H7 (cell line): ENCODE results near the gene KNDC1. TPM values are rescaled to one million over a fixed set of nuclear protein-coding genes. Genes with fewer than 3 reads are reported as not detected.

Experiments
- DNase-seq: peaks from one replicate; pipeline ENCODE4 v3.0.0; 2012
- H3K27me3 ChIP-seq: 2 replicates; pipeline ENCODE4 v1.6.0; 2011; ENCODE audit warnings: mild to moderate bottlenecking, low read length; ENCODE audit not compliant: control insufficient read depth, insufficient read depth
- H3K36me3 ChIP-seq: replicated peaks from 2 replicates; pipeline ENCODE4 v1.5.1; 2011; ENCODE audit warnings: low read length; ENCODE audit not compliant: control insufficient read depth, insufficient read depth
- H3K4me3 ChIP-seq: 2 replicates; pipeline ENCODE4 v1.5.1; 2011; ENCODE audit warnings: low read depth, mild to moderate bottlenecking, control low read depth, low read length, moderate library complexity; ENCODE audit not compliant: insufficient read depth
- total RNA-seq: library from RNA; depleted of rRNA; stranded (reverse); fragments of >200 nt; shearing (Covaris generic); gene quantifications from 2 replicates; pipeline ENCODE4 v1.2.3, GENCODE V29; 2014

The KNDC1 gene
- total RNA-seq, 1 experiment from 2014 or later = 13.7 TPM

DNA sequence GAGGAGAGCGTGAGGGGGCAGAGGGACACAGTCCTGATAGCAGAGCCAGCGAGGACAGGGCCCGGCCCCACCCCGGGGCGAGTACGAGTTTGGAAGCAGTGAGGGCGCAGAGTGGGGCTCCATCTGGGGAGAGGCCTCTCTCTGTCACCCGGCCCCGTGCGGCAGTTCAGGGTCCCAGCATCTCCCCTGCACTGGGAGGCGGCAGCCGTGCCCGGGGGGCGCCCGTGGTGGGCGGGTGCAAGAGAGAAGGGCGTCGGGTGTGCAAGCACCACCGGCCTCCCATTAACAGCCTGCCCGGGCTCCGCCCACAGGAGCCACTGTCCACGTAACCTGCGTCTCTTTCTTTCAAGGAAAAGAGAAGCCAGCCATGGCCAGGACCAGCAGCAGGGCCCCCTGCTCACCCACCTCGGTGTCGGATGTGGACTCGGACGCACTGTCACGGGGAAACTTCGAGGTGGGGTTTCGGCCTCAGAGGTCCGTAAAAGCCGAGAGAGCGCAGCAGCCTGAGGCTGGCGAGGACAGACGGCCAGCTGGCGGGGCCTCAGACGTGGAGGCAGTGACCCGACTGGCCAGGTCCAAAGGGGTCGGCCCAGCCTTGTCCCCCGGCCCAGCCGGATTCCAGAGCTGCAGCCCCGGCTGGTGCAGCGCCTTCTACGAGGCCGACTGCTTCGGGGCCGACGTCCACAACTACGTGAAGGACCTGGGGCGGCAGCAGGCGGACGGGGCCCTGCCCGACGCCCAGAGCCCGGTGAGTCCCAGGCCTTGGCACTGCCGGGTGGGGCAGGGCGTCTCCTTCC is 41.3 kb downstream of the KNDC1 start:
- no peak for DNase-seq
- H3K27me3 ChIP-seq = no peaks in the 10 kb centered on the region
- H3K4me3 ChIP-seq = no peak overlapping the region
- H3K36me3 ChIP-seq = no peaks in the 10 kb centered on the region

DNA sequence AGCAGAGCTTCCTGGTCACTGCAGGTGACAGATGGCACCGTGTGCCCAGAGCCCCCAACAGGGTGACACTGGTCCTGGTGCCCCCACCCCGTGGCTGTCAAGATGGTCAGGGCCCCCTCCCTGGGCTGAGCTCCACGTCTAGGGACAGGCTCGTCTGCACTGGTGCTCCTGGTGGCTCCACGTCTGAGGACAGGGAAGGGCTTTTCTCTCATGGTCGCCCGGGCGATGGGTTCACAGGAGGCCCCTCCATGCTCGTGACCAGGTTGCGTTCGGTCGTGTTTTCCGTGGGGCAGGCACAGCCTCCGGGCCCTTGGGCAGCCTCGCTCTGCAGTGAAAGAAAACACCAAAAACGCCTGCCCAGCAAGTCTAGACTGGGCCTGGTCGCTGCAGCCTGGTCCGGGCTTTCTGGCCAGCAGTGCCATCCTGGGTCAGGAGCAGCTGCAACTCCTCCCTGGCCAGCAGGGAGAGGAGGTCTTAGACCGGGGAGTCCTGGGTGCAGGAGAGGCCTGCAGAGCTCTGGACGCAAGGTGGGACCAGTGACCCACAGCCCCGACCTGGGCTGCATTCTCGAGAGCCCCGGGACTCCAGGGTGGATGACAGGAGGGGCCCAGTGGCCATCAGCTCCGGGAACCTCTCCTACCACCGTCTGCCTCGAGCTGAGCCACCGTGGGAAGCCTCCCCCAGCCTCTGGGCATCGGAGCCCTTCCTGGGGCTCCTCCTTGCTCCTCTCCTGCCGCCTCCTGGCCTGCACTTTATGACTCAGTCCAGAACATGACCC is 42.1 kb downstream of the KNDC1 start:
- DNase-seq = no peak
- H3K4me3 ChIP-seq = no peak overlapping the region
- no peaks in the 10 kb centered on the region for H3K36me3 ChIP-seq
- no peaks in the 10 kb centered on the region for H3K27me3 ChIP-seq

DNA sequence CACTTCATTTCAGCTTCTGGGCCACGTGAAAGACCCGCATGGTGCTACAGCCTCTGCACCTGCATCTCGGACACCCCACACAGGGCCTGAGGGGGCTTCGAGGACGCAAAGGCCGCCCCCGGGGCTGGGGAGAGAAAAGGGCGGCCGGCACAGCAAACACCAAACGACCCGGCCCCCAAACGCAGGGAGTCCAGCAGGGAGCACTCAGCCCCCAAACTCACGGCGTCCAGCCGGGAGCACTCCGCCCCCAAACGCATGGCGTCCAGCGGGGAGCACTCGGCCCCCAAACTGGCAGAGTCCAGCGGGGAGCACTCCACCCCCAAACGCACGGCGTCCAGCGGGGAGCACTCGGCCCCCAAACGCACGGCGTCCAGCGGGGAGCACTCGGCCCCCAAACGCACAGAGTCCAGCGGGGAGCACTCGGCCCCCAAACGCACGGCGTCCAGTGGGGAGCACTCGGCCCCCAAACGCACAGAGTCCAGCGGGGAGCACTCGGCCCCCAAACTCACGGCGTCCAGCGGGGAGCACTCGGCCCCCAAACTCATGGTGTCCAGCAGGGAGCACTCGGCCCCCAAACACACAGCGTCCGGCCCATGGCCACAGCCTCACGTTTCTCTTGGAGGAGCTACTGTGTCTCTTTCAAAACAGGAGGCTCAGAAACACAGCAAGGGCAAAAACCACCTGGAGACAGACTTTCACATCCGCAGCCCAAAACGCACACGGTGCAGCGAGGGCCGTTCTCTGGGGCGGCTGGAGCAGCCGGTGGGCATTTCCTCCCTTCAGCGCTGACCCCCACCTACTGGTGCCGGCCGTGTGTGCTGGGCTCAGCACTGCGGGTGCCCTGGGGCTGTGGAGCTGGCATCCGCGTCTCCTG is 43.0 kb downstream of the KNDC1 start:
- no peak for DNase-seq
- H3K36me3 ChIP-seq = no peaks in the 10 kb centered on the region
- H3K27me3 ChIP-seq = no peaks in the 10 kb centered on the region
- no peak overlapping the region for H3K4me3 ChIP-seq

DNA sequence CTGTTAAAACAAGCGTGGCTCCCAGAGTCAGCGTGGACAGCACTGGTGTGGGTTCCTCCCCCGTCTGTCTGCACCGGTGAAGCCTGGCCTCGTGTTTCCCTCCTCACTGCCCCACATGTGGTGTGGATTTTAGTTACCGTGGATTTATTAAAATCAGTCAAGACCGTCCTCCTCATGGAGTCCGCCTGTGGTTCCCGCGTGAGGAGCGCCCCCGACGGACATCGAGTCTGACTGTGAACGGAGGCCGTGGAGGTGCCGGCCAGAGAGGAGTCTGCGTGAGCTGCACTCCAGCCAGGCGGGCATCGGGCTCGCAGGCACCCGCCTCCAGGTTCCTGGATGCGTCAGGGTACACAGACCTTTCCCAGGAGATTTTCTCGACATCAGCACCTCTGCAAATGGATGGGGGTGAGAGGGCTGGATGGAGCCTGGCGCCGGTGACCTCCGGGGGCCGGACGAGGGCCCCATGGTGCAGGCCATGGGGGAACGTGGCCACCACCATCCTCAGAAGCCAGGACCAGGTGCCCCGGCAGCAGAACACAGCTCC is 43.7 kb downstream of the KNDC1 start:
- H3K27me3 ChIP-seq = no peaks in the 10 kb centered on the region
- no peak for DNase-seq
- no peaks in the 10 kb centered on the region for H3K36me3 ChIP-seq
- no peak overlapping the region for H3K4me3 ChIP-seq

DNA sequence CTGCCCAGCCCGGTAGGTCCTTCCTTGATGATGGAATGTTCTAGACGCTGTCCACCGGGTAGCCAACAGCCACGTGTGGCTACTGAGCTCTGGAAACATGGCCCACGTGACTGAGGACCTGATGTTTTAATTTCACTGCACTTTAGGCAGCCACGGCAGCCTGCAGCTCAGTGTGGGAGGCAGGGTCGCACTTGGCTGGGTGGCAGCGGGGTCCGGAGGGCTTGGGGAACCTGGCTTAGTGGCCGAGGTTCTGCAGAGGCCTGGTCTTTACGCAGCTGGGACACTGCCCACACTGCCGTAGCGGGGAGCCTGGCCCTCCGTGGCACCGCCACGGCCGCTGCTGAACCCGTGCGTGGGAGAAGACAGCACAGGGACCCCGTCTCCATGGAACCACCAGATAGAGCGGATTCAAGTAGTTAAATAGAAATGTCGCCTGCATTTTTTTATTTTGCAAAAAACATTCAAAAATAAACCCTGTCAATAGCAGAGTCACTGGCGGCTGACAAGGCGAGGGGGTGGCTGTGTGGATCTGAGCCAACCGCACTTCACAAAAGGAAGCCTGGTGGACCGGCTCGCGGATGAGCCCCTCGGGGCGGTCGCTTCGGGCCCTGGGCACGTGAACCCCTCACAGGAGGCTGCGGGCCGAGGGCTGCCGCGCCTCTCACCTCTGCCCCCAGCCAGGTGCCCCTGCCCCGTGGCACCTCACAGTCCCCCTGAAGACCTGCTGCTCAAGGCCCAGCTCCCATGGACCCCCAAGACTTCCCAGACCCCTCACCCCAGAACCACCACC is 44.4 kb downstream of the KNDC1 start:
- H3K4me3 ChIP-seq = no peak overlapping the region
- H3K27me3 ChIP-seq = no peaks in the 10 kb centered on the region
- no peak for DNase-seq
- no peaks in the 10 kb centered on the region for H3K36me3 ChIP-seq

DNA sequence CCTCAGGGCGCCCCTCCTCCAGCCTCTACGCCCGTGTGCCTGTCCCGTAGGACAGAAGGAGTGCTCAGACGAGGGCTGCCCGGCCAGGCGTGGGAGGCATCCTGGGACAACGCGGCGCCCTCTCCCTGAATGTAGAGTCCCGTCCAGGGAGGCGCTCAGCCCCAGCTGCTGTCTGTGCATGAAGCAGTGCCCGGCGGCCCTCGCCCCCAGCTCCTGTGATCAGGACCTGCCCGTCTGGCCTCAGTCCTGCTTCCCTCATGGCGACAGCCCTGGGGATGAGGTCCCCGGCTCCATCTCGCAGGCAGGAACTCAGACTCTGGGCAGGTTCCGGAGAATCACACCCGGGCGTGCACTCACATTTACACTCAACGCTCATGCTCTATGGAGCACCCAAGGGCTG is 45.1 kb downstream of the KNDC1 start:
- no peak overlapping the region for H3K4me3 ChIP-seq
- H3K27me3 ChIP-seq = no peaks in the 10 kb centered on the region
- no peaks in the 10 kb centered on the region for H3K36me3 ChIP-seq
- no peak for DNase-seq

DNA sequence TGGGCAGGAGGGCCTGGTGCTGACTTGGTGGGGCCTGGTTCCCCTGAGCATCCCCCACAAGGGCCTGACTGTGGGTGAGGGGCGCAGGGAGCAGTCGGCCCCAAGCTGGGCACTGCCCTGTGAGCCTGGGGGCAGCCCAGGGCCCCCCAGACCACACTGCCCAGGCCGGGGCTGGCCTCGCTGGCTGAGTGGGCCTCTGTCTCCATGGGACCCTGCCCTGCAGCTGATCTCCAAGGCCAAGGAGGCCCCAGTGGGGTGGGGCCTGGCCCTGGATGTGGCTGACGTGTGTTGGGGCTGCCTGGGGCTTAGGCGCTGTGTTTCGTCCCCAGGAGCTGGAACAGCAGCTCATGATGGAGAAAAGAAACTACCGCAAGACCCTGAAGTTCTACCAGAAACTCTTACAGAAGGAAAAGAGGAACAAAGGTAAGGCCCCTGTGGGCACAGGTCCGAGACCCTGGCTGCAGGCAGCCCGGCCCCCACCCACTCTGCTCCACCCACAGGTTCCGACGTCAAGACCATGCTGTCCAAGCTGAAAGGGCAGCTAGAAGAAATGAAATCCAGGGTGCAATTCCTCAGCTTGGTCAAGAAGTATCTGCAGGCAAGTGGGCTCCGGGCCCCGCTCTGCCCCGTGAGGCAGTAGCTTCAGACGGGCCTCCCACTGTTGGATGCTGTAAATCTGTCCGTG is 46.5 kb downstream of the KNDC1 start:
- Histone ChIP-seq H3K4me3 (no peak overlapping the region), H3K27me3 (no peaks in the 10 kb centered on the region), H3K36me3 (no peaks in the 10 kb centered on the region)
- DNase-seq = no peak

DNA sequence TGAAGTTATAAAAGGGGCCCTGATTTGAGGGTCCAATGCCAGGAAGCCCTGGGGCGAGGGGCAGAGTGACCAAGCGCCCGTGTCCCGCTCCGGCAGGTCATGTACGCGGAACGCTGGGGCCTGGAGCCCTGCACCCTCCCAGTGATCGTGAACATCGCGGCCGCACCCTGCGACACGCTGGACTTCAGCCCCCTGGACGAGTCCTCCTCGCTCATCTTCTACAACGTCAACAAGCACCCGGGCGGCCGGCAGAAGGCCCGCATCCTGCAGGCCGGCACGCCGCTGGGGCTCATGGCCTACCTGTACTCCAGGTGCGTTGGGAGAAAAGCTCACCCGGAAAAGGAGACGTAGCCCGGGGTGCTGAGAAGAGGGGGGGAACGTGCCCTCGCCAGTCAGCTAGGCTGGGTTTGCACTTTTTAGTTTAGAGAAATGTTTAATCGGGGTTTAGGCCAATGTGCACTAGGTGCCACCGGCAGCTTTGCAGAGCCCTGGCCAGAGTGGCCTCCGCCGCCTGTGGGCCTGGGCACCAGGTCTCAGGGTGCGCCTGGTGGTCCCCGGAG is 47.1 kb downstream of the KNDC1 start:
- DNase-seq = no peak
- no peak overlapping the region for H3K4me3 ChIP-seq
- H3K36me3 ChIP-seq = no peaks in the 10 kb centered on the region
- H3K27me3 ChIP-seq = no peaks in the 10 kb centered on the region

DNA sequence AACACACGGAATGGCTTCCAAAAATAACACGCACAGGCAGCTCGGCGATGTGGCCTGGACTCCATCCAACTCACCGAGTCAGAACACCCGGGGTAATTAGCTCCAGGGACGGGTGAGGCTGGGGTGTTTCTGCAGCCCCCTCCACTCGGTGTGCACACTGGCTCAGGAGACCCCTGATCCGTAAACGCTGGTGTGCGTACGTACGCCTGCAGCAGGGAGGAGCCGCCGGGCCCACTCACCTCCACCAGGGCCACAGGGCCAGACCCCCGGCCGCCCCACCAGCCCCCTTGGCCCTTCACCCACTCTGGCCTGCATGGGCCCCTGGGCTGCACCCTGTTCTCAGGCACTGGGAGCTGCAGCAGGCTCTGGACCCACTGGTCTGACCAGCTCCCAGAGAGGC is 47.6 kb downstream of the KNDC1 start:
- no peak for DNase-seq
- H3K4me3 ChIP-seq = no peak overlapping the region
- H3K27me3 ChIP-seq = no peaks in the 10 kb centered on the region
- no peaks in the 10 kb centered on the region for H3K36me3 ChIP-seq

DNA sequence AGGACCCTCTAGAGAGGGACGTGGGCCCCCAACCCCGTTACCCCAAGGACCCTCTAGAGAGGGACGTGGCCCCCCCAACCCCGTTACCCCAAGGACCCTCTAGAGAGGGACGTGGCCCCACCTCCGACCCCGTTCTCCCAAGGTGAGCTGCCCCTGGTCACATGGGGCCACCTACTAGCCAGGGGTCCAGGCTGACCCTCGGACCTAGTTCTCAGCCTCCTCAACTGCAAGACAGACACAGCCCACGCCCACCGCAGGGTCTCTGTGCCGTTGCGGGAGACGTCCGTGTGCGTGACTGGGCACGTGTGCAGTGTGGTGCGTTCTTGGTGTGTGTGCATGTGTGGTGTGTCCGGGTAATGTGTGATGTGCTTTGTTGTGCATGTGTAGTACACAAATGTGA is 48.4 kb downstream of the KNDC1 start:
- no peak for DNase-seq
- H3K27me3 ChIP-seq = no peaks in the 10 kb centered on the region
- H3K4me3 ChIP-seq = no peak overlapping the region
- no peaks in the 10 kb centered on the region for H3K36me3 ChIP-seq

DNA sequence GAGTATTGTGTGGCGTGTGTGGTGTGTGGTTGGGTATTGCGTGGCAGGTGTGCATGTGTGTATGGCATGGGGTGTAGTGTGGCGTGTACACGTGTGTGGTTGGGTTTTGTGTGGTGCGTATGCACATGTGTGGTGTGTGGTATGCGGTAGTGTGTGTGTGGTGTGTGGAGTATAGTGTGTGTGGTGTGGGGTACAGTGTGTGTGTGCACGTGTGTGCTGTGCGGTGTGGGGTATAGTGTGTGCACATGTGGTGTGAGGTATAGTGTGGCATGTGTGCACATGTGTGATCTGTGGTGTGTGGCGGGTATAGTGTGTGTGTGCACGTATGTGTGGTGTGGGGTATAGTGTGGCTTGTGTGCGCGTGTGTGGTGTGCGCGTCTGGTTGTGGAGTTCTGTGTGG is 49.1 kb downstream of the KNDC1 start:
- no peak for DNase-seq
- H3K4me3 ChIP-seq = no peak overlapping the region
- no peaks in the 10 kb centered on the region for H3K36me3 ChIP-seq
- no peaks in the 10 kb centered on the region for H3K27me3 ChIP-seq

DNA sequence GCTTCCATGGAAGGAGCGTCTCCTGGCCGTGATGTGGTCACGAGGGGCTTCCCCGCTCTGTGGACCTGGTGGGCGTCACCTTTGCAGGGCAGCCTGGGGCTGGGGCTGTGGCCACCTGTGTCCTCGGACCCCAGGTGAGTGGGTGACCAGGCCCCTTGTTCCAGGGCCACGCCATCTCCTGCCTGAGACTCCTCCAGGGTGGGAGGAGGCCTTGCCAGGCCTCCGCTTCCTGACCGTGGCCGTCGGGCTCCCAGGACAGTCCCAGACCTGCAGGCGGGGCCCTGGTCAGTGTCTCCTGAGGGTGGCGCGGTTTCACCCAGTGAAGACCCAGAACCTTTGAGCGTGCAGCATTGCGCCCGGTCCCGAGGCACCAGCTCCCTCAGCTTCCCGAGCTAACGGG is 49.6 kb downstream of the KNDC1 start:
- Histone ChIP-seq H3K27me3 (no peaks in the 10 kb centered on the region), H3K36me3 (no peaks in the 10 kb centered on the region), H3K4me3 (no peak overlapping the region)
- no peak for DNase-seq

DNA sequence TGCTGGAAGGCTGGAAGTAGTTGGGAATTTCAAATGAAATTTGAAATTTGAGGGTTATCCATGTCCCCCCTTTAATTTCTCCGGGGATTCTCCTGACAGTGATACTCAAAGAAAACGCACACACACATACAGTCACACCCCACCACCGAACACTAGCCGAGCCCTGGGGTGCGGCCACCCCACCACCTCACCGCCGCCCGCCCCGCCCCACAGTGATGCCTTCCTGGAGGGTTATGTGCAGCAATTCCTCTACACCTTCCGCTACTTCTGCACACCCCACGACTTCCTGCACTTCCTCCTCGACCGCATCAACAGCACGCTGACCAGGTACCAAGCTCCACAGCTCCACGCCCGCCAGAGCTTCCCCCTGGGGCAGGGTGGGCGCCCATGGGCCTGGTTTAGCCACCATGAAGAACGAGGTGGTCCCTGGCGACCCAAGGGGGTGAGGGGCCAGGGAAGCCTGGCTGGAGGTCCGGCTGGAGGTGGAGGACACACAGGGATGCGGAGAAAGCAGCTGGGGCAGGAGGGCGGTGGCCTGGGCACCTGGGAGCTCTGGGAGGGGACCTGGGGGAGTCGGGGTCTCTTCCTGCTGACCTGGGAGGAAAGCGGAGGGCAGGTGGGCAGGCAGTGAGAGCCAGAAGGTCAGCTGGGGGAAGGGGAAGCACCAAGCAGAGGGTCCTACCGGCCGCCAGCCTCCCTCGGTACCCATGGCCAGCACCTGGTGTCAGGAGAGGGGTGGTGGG is 50.5 kb downstream of the KNDC1 start:
- no peaks in the 10 kb centered on the region for H3K27me3 ChIP-seq
- DNase-seq = no peak

More for the DNA sequence above, 50.5 kb downstream of the KNDC1 start:
- H3K36me3 ChIP-seq = no peaks in the 10 kb centered on the region
- H3K4me3 ChIP-seq = no peak overlapping the region
